Activated naive CD4-positive, alpha-beta T cell treated with anti-CD3 and anti-CD28 coated beads, Interleukin-2, amount 50 U/mL, for 72 hours (primary cell): ENCODE results near the gene AK2. TPM values are rescaled to one million over a fixed set of nuclear protein-coding genes. Genes with fewer than 3 reads are reported as not detected.
A peak's percentile ranks its signal among the peaks of the same experiment; 100 is the strongest.
"Not testable (repeated sequence)": the region's sequence is repeated elsewhere in the genome, so short reads cannot be mapped to it uniquely, and the experiment has no call there.

Experiments used
- ATAC-seq, 2 donors: fragments of 150-1000 bp; cut with Tn5 transposase; 2 replicates each; pipeline ENCODE4 v1.10.0; 2021; ENCODE audit warnings: mild to moderate bottlenecking in 2 of 2, moderate library complexity in 2 of 2
- DNase-seq, 2 donors: peaks; one replicate each; pipeline ENCODE4 v3.0.0; 2021 to 2022; ENCODE audit warnings: low spot score in 2 of 2
- H3K27ac Mint-ChIP-seq, 2 donors: one replicate each; pipeline ENCODE4 v1.8.0; 2022; ENCODE audit warnings: mild to moderate bottlenecking in 2 of 2, mixed read lengths in 2 of 2
- H3K36me3 Mint-ChIP-seq, 2 donors: one replicate each; pipeline ENCODE4 v1.8.0; 2022; ENCODE audit warnings: mixed read lengths in 2 of 2
- H3K9me3 Mint-ChIP-seq, 2 donors: one replicate each; pipeline ENCODE4 v1.8.0; 2022; ENCODE audit warnings: mixed read lengths in 2 of 2
- total RNA-seq, 2 donors: library from RNA; stranded (reverse); gene quantifications; one replicate each; pipeline ENCODE4 v1.2.3, GENCODE V29; 2022

AK2 gene
- total RNA-seq, 2 donors from 2014 or later: 257 to 425 TPM

DNA sequence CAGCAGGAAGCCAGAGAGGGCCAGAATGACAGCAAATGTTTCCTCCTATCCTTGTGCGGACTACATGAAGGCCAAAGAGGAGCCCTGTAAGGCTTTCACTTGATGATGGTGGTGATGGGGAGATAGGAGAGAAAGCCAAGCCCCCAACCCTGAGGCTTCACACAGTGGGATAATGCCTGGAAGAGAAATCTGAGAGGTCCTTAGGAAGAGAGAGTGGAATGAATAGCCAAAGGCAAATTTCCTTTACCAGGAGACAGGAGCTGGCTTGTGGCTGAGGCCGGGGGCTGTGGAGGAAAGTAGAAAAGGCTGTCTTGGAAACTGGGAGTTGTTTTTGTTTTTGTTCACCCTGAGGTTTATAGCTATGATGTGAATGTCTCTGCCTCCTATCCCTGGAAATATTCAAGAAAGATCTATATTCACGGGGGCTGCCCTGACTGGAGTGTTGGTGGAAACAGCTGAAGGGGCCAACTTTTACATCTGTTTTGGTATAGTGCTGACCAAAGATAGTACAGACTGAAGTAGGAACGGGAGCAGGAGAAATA lies 59.1 kb downstream of the AK2 start:
- peak overlapping the region in 1 of 2 donors; percentile 65 for H3K27ac Mint-ChIP-seq
- no peak for ATAC-seq

DNA sequence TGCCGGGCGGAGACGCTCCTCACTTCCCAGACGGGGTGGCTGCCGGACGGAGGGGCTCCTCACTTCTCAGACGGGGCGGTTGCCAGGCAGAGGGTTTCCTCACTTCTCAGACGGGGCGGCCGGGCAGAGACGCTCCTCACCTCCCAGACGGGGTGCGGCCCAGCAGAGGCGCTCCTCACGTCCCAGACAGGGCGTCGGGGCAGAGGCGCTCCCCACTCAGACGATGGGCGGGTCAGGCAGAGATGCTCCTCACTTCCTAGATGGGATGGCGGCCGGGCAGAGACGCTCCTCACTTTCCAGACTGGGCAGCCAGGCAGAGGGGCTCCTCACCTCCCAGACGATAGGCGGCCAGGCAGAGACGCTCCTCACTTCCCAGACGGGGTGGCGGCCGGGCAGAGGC lies 61.6 kb downstream of the AK2 start:
- not testable (repeated sequence) for H3K27ac Mint-ChIP-seq, H3K9me3 Mint-ChIP-seq, DNase-seq, ATAC-seq
- H3K36me3 Mint-ChIP-seq: peaks cover 6 to 10% of the 10 kb centered on the region in 2 donors

More for the DNA sequence above, 59.1 kb downstream of the AK2 start:
- no peak for DNase-seq
- H3K36me3 Mint-ChIP-seq: peaks cover 2 to 3% of the 10 kb centered on the region in 2 donors
- H3K9me3 Mint-ChIP-seq: peaks cover 0 to 2% of the 10 kb centered on the region in 2 donors

DNA sequence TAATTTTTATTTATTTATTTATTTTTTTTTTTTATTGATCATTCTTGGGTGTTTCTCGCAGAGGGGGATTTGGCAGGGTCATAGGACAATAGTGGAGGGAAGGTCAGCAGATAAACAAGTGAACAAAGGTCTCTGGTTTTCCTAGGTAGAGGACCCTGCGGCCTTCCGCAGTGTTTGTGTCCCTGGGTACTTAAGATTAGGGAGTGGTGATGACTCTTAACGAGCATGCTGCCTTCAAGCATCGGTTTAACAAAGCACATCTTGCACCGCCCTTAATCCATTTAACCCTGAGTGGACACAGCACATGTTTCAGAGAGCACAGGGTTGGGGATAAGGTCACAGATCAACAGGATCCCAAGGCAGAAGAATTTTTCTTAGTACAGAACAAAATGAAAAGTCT lies 63.2 kb downstream of the AK2 start:
- not testable (repeated sequence) for DNase-seq

DNA sequence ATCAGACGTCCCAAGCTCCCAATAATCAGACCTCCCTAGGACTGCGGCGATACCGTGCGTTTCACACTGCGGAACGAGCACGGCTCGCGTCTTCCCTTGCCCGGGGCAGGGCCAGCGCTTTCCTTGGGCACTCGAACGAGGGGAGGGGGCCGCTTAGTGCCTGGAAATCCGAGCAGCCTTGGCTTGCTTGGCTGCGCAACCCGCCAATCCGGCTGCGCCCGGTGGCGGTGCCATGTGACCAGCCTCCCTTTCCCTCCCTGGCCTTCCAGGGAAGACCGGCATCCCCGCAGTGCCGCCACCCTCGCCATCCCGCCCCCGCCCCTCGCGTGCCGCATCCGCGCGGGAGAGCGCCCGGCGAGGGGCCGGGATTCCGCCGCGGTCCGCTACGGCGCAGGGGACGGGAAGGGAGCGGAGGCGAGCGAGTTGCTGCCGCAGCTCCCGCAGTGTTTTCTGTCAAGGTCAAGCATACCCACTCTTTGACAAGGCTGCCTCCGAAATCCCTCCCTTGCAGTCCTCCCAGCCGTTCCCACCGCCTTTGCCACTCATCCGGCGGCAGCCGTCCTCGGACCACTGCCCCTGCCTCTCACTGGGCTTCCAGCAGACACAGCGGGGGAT lies 63.8 kb downstream of the AK2 start:
- no peak overlapping the region for H3K27ac Mint-ChIP-seq
- no peak for ATAC-seq
- peaks cover 6 to 10% of the 10 kb centered on the region in 2 donors for H3K36me3 Mint-ChIP-seq
- no peak for DNase-seq
- H3K9me3 Mint-ChIP-seq: peaks cover 0 to 12% of the 10 kb centered on the region in 2 donors

More for the DNA sequence above, 63.2 kb downstream of the AK2 start:
- H3K36me3 Mint-ChIP-seq: peaks cover 6 to 10% of the 10 kb centered on the region in 2 donors
- ATAC-seq, H3K27ac Mint-ChIP-seq, H3K9me3 Mint-ChIP-seq: not testable (repeated sequence)

DNA sequence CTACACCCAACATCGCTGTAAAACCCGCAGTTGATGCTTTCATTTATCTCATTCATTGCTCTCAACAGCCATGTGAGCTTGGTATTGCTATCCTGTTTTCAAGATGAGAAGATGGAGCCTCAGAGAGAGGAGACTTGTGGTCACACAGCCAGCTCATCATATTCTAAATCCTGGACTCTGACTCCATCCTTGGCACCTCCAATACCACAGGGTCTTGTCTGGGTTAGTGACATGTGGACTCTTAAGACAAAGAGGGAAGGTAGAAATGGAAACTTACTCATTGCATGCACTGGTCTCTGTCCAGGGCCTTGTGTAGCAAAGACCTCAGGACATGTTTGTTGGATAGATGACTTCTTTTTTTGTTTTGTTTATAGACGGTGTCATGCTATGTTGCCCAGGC lies 65.1 kb downstream of the AK2 start:
- peak; percentile 42 to 67 for ATAC-seq
- peaks cover 0 to 12% of the 10 kb centered on the region in 2 donors for H3K9me3 Mint-ChIP-seq
- no peak overlapping the region for H3K27ac Mint-ChIP-seq
- peaks cover 6 to 10% of the 10 kb centered on the region in 2 donors for H3K36me3 Mint-ChIP-seq
- no peak for DNase-seq

DNA sequence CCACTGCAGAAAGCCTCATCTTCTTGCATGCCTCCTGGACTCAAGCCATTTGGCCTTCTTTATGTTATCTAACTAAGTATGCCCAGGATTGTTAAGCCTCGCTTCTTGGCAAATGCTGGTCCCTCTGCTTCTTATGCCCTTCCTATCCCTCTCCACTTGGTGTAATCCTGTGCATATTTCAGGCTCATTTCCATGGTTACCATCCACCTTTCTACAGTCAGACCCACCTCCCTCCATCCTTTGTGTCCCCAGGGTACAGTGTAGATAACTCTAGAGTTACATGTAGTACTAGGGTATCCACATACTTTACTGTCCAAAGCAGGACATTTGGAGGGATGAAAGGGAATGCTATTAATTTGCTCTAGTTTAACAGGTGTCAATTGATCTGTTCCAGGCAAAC lies 65.5 kb downstream of the AK2 start:
- DNase-seq (no peak), ATAC-seq (no peak)
- H3K36me3 Mint-ChIP-seq: peaks cover 6 to 10% of the 10 kb centered on the region in 2 donors
- H3K27ac Mint-ChIP-seq: no peak overlapping the region
- H3K9me3 Mint-ChIP-seq: peaks cover 0 to 12% of the 10 kb centered on the region in 2 donors

DNA sequence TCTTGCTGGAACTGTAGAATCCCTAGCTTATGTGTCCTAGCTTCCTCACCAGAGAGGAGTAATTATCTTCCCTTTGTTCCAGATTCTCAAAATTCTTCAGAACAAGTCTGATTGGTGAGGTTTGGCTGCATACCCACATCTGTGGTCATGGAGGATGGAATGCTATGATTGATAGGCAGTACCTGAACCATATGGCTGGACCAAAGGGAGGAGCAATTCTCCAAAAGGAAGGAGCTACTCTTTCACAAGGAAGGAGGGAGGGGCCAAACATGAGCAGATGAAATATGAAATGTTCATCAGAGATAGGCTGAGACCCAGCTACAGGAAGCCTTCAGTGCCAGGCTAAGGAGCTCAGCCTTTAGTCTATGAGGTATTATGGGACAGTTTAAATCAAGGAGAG lies 67.1 kb downstream of the AK2 start:
- Mint-ChIP-seq H3K36me3 (peaks cover 6 to 10% of the 10 kb centered on the region in 2 donors), H3K27ac (no peak overlapping the region), H3K9me3 (peaks cover 0 to 12% of the 10 kb centered on the region in 2 donors)
- DNase-seq (no peak), ATAC-seq (no peak)

DNA sequence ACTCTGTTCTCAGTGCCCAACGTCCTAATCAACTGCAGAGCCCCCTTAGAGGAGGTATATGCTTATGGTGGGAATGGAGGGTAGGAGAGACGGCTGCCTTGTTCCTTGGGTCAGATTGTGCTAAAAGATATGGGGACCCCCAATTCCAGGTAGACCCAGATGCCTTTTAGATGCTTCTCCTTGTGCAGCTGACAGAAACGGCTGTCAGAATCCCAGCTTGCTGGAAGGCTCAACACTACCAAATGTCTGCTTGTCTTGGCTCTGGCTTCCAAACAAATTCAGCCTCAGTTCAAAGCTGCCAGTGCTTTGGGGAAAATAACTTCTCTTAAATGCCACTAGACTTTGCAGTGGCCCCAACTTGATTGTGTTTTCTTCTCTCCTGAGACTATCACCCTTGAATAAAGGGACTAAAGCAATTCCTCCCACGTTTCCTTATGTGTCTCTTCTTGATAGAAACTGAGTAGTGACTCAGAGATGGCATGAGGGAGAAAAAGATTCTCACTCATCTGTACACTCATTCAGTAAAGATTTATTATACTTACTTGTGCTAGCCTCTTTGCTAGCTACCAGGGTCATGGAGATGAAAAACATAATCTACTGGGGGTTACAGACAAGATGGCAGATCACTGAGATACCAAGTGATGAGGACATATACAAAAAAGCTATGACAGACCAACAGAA lies 68.7 kb downstream of the AK2 start:
- ATAC-seq (peak in 1 of 2 donors; percentile 27), DNase-seq (no peak)
- Mint-ChIP-seq H3K36me3 (peaks cover 6 to 10% of the 10 kb centered on the region in 2 donors), H3K9me3 (peaks cover 0 to 12% of the 10 kb centered on the region in 2 donors), H3K27ac (peak overlapping the region; percentile 2 to 17)

DNA sequence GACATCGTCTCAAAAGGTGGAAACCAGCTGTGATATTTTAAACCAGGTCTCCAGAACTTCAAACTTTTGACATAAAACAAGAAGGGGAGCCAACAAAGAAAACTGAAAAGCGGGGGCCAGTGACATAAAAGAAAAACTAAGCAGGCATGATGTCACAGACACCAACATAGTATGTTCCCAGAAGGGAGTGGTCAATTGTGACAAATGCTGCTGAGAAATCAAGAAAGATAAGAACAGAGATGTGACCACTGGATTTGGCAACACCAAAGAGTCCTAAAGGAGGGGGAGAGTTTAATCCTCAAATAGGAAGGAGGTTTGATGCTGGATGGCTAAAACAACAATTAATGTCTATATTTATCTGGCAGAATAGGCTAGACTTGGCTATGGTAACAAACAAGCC lies 69.8 kb downstream of the AK2 start:
- DNase-seq (no peak), ATAC-seq (no peak)
- Mint-ChIP-seq H3K9me3 (peaks cover 0 to 12% of the 10 kb centered on the region in 2 donors), H3K36me3 (peaks cover 5 to 6% of the 10 kb centered on the region in 2 donors), H3K27ac (no peak overlapping the region)

DNA sequence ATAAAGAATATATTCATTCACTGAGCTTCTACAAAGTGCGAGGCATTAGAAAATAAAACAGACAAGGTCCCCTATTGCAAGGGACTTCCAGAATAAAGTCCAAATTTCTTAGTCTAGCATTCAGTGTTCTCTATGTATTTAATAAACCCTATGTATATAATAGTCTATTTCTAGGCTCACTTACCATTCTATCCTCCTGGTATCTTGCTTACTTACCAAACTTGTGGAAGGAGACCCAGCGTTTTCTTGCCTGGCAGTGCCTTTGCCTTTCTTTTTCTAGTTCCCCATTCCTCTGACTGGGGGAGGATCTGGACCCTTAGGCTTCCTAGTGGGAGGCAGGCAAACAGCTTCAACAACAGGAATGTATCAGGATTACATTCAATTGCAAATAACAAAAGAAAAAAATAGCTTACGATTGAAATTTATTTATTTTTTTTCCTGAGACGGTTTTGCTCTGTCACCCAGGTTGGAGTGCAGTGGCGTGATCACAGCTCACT lies 71.4 kb downstream of the AK2 start:
- Mint-ChIP-seq H3K27ac (peak overlapping the region; percentile 82 to 83), H3K36me3 (no peaks in the 10 kb centered on the region), H3K9me3 (peaks cover 0 to 5% of the 10 kb centered on the region in 2 donors)
- DNase-seq (no peak), ATAC-seq (no peak)

DNA sequence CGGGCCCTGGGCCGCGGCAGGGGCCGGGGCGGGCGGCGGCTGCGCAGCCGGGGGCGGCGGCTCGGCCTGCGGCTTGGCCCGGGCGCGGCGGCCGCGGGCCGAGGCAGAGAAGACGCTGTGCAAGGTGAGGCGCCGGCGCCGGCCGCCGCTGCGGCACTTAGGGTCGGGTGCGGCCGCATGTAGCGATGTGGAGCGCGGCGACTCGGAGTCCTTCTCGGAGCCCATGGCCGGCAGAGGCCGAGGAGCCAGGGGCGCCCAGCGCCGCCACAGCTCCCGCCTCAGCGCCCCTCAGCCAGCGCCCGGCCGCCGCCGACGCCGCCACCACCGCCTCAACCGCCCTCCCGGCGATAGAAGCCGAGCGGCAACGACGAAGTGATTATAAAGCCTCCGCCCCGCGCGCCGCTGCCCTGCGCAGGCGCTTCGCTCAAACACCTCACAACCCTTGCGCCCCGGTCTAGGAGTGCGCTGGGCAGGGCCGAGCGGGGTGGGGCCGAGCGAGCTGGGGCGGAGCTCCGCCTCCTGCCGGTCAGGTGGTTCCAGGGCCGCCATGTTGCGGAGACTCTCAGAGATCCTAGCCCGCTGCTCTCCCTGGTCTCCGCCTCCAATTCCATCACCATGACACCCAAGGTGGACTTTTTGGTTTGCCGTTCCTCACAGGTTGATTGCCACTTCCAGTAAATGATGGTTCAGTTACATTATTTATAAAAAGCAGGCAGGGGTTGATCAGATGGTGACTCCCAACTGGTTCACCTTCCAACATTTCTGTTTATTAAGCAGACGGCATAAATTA lies 72.0 kb downstream of the AK2 start, which contains the start of gene RNF19B:
Gene RNF19B (minus strand): TSS at position 349 of the 790 bp plus-strand sequence. CDS start 124 bp downstream, at position 225.
- Mint-ChIP-seq H3K9me3 (peaks cover 0 to 5% of the 10 kb centered on the region in 2 donors), H3K27ac (peak within 1 kb of the TSS; percentile 82 to 83), H3K36me3 (no peaks in the 10 kb centered on the region)
- DNase-seq: peak; percentile 94 to 97
- ATAC-seq: peak; percentile 94 to 95

DNA sequence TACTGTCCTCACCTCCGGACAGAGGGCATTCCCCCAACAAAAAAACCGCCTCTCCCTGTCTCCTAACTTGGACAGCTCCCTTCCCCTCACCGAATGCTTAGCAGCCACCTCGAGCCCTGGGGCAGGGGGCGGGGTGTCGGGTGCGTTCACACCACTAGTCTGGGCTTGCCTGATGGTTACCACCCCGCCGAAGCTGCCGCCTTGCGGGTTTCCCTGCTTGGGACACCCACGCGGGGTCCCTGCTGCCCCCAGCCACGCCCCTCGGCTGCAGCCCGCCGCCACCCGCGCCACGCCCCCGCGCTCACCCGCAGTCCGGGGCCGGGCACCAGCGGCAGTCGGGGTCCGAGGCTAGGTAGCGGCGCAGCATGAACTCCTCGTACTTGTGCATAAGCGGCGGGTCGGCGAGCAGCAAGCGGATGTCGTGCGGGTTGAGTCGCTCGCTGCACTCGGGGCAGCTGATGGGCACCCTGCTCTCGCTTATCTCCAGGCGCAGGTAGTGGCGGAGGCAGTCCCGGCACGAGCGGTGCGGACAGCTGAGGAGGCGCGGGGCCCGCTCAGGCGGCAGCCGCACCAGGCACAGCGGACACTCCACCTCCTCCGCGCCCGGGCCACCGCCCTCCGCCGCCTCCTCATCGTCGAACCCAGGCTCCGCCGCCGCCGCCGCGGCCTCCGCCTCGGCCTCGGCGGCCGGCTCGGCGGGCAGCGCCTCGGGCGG lies 72.8 kb downstream of the AK2 start:
- ATAC-seq (peak; percentile 49), DNase-seq (peak; percentile 55 to 74)
- Mint-ChIP-seq H3K36me3 (no peaks in the 10 kb centered on the region), H3K9me3 (peaks cover 0 to 5% of the 10 kb centered on the region in 2 donors), H3K27ac (peak overlapping the region; percentile 69 to 82)

DNA sequence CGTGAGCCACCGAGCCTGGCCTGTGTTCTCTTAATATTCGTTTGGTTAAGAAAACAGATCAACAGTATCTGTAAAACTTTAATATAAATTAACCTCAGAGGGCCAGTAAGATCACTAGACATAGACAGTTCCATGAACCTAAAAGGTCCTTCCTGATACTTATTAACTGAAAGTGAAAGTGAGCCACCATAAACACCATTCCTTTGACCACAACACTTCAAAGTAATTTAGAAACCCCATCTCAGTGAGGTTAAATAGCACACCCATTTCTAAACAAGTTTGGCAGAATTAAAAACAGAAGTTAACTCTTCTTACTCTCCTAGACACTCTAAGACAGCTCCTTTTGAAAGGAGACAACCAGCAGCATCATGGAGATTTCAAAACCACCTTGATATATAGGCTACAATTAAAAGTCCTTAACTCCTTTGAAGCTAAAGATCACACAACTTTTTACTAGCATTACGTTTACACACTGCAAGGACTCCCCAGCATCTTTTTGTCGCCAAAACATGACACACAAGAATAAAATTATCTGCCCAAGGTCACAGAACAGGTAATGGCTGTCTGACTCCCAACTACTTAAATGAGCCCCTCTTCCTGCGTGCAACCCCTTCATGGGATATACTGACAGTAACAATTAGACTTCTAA lies 74.3 kb downstream of the AK2 start:
- Mint-ChIP-seq H3K36me3 (no peaks in the 10 kb centered on the region), H3K9me3 (no peaks in the 10 kb centered on the region), H3K27ac (peak overlapping the region in 1 of 2 donors; percentile 82)
- DNase-seq (no peak), ATAC-seq (no peak)

DNA sequence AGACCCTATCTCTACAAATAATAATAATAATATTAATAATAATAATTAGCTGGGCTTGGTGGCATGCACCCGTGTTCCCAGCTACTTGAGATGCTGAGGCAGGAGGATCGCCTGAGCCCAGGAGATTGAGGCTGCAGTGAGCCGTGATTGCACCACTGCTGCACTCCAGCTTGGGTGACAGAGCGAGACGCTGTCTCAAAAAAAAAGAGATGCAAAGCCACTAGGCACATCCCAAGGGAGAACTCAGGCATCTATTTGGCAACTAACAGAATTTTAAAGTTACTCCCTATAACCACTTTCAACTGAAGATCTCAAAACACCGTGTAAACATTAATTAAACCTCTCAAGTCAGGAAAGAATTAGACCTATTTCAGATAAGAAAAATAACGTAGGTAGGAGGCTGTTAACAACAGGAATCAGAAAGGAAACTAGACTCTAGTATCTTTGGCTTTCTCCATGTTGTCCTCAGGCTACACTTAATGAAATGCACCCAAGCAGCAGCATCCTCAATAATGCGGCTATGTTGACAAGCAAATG lies 75.8 kb downstream of the AK2 start:
- H3K36me3 Mint-ChIP-seq: no peaks in the 10 kb centered on the region
- no peak for DNase-seq
- ATAC-seq: no peak
- no peaks in the 10 kb centered on the region for H3K9me3 Mint-ChIP-seq
- no peak overlapping the region for H3K27ac Mint-ChIP-seq

DNA sequence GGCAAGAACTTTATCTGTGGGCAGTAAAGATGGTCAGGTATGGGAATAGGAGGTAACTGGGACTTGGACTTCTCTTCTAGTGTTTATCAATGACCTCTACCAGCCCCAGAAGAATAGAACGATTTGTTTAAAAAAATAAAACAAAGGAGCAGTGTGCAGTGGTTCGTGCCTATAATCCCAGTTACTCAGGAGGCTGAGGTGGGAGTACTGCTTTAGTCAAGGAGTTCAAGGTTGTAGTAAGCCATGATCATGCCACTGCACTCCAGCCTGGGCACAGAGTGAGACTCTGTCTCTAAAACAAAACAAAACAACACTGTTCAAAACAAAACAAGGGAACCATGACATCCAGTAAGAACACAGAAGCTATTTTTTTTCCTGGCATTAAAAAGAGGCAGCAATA lies 76.3 kb downstream of the AK2 start:
- Mint-ChIP-seq H3K36me3 (no peaks in the 10 kb centered on the region), H3K9me3 (no peaks in the 10 kb centered on the region), H3K27ac (no peak overlapping the region)
- DNase-seq: no peak
- no peak for ATAC-seq
